HepG2 (cell line): ENCODE results near the gene ENTPD7. TPM values are rescaled to one million over a fixed set of nuclear protein-coding genes. Genes with fewer than 3 reads are reported as not detected.
A peak's percentile ranks its signal among the peaks of the same experiment; 100 is the strongest.

Source experiments
- ATAC-seq: fragments of 200-7000 bp; cut with Tn5 transposase; 3 replicates; pipeline ENCODE4 v1.9.1; 2020; ENCODE audit warnings: mild to moderate bottlenecking, moderate library complexity
- BruUV-seq: library from RNA; stranded (reverse); fragments of 400-500 nt; replicated peaks from 2 replicates; lab custom pipeline; 2021; lab: Mats Ljungman, UMichigan
- CTCF ChIA-PET: fragments of 300-600 bp; formaldehyde crosslinking; extraction: SDS; loops from one replicate; lab custom pipeline; 2021; ENCODE audit warnings: low total read pairs, inconsistent platforms, low intra/inter-chr PET ratio; lab: Yijun Ruan, JAX
- POLR2A ChIA-PET: fragments of 350-600 bp; sonication (Branson Sonifier 250); formaldehyde crosslinking; loops from one replicate; lab custom pipeline; 2020; ENCODE audit warnings: antibody characterized with exemption, inconsistent platforms; lab: Yijun Ruan, JAX
- DNase-seq: peaks from one replicate; pipeline ENCODE4 v3.0.0-alpha.2; 2015; ENCODE audit warnings: low spot score
- FAIRE-seq: peaks from 3 replicates; lab custom pipeline; 2011; peaks lifted over from hg19 to GRCh38; lab: Jason Lieb, UNC
- H2AFZ ChIP-seq: one replicate; pipeline ENCODE4 v1.6.1; 2011; ENCODE audit warnings: low read length, inconsistent platforms
- H3K27ac ChIP-seq: fragments of 300-600 bp; 3 replicates; pipeline ENCODE4 v1.8.0; 2011; ENCODE audit warnings: mixed run types, mild to moderate bottlenecking, mixed read lengths, low read length, inconsistent platforms; ENCODE audit not compliant: insufficient read depth; ENCODE audit errors: extremely low read length
- H3K27me3 ChIP-seq, 2 experiments: fragments of 200-600 bp in 1 of 2; 2 replicates in 1 of 2; 3 replicates in 1 of 2; pipeline versions ENCODE4 v1.6.0 to v1.8.0; 2011; ENCODE audit warnings: low read length in 2 of 2, mild to moderate bottlenecking in 2 of 2, moderate library complexity in 2 of 2, inconsistent platforms in 1 of 2; ENCODE audit not compliant: insufficient read depth in 2 of 2, control insufficient read depth in 1 of 2
- H3K36me3 ChIP-seq, 2 experiments: fragments of 200-600 bp in 1 of 2; replicated peaks in 1 of 2; 2 replicates in 1 of 2; 3 replicates in 1 of 2; pipeline versions ENCODE4 v1.5.1 to v1.8.0; 2011; ENCODE audit warnings: low read length in 2 of 2, inconsistent platforms in 1 of 2; ENCODE audit not compliant: insufficient read depth in 2 of 2, control insufficient read depth in 1 of 2
- H3K4me1 ChIP-seq: 2 replicates; pipeline ENCODE4 v1.5.1; 2012; ENCODE audit warnings: low read length, inconsistent platforms; ENCODE audit not compliant: insufficient read depth
- H3K4me2 ChIP-seq: 2 replicates; pipeline ENCODE4 v1.6.0; 2011; ENCODE audit warnings: low read depth, low read length, inconsistent platforms
- H3K4me3 ChIP-seq, 3 experiments: fragments of 200-600 bp in 1 of 3; sonication (generic), shearing (Covaris generic) in 1 of 3; replicated peaks in 1 of 3; 2 replicates each; pipeline ENCODE4 v1.5.1; 2011 to 2016; ENCODE audit warnings: low read length in 3 of 3, inconsistent platforms in 2 of 3, low read depth in 2 of 3, mild to moderate bottlenecking in 2 of 3, control low read depth in 1 of 3, mixed read lengths in 1 of 3; ENCODE audit not compliant: insufficient read depth in 1 of 3
- H3K79me2 ChIP-seq: one replicate; pipeline ENCODE4 v1.6.1; 2011; ENCODE audit warnings: low read length, inconsistent platforms; ENCODE audit not compliant: insufficient read depth
- H3K9ac ChIP-seq: 2 replicates; pipeline ENCODE4 v1.6.0; 2011; ENCODE audit warnings: mild to moderate bottlenecking, low read depth, low read length, inconsistent platforms; ENCODE audit not compliant: insufficient read depth
- H3K9me3 ChIP-seq: 2 replicates; pipeline ENCODE4 v1.5.1; 2012; ENCODE audit warnings: mild to moderate bottlenecking, low read length
- H4K20me1 ChIP-seq: 2 replicates; pipeline ENCODE4 v1.6.0; 2011; ENCODE audit warnings: inconsistent platforms, mild to moderate bottlenecking, low read length, moderate library complexity; ENCODE audit not compliant: insufficient read depth
- ATF5 ChIP-seq: sonication (generic); formaldehyde crosslinking; IDR thresholded peaks from 2 replicates; pipeline ENCODE4 v1.4.0; 2020; ENCODE audit warnings: mild to moderate bottlenecking, low read depth, missing genetic modification reagents
- ATF6 ChIP-seq: sonication (generic); formaldehyde crosslinking; conservative IDR thresholded peaks from 2 replicates; pipeline ENCODE4 v1.4.0; 2020; ENCODE audit warnings: missing genetic modification reagents
- CC2D1A ChIP-seq: sonication (generic); formaldehyde crosslinking; IDR thresholded peaks from 2 replicates; pipeline ENCODE4 v1.8.1; 2023; ENCODE audit warnings: mild to moderate bottlenecking, missing genetic modification reagents
- CCAR2 ChIP-seq: fragments of 200-400 bp; formaldehyde crosslinking; optimal IDR thresholded peaks from 2 replicates; pipeline ENCODE3; 2018; ENCODE audit warnings: low read depth, mild to moderate bottlenecking, low read length, moderate library complexity
- GLI4 ChIP-seq: sonication (generic); formaldehyde crosslinking; IDR thresholded peaks from 2 replicates; pipeline ENCODE4 v1.5.1; 2020; ENCODE audit warnings: missing genetic modification reagents, mild to moderate bottlenecking, moderate library complexity, borderline replicate concordance
- GZF1 ChIP-seq: sonication (generic); formaldehyde crosslinking; IDR thresholded peaks from 2 replicates; pipeline ENCODE4 v1.5.1; 2020; ENCODE audit warnings: mild to moderate bottlenecking, missing genetic modification reagents
- HBP1 ChIP-seq: IDR thresholded peaks from 2 replicates; pipeline ENCODE4 v1.6.1; 2016; ENCODE audit warnings: low read depth, control low read depth
- HINFP ChIP-seq: sonication (generic); formaldehyde crosslinking; IDR thresholded peaks from 2 replicates; pipeline ENCODE4 v1.4.0; 2020; ENCODE audit warnings: low read depth, mild to moderate bottlenecking, missing genetic modification reagents
- KAT2B ChIP-seq: fragments of 150-350 bp; IDR thresholded peaks from 2 replicates; pipeline ENCODE4 v1.6.1; 2014; ENCODE audit warnings: low read depth, low read length, borderline replicate concordance
- MED8 ChIP-seq: sonication (generic); formaldehyde crosslinking; IDR thresholded peaks from 2 replicates; pipeline ENCODE4 v1.8.1; 2023; ENCODE audit warnings: mild to moderate bottlenecking, missing genetic modification reagents; ENCODE audit not compliant: insufficient replicate concordance
- NCOA1 ChIP-seq: sonication (generic); formaldehyde crosslinking; IDR thresholded peaks from 2 replicates; pipeline ENCODE4 v1.9.0; 2021; ENCODE audit warnings: missing genetic modification reagents
- SALL2 ChIP-seq: sonication (generic); formaldehyde crosslinking; IDR thresholded peaks from 2 replicates; pipeline ENCODE4 v1.8.1; 2023; ENCODE audit warnings: mild to moderate bottlenecking, missing genetic modification reagents, inconsistent platforms
- SP1 ChIP-seq, 2 experiments: fragments of 450-650 bp in 1 of 2; sonication (generic) in 1 of 2; formaldehyde crosslinking in 1 of 2; IDR thresholded peaks; 2 replicates each; pipeline versions ENCODE4 v1.4.0 to v1.6.1; 2016 to 2020; ENCODE audit warnings: missing genetic modification reagents in 1 of 2
- TCF7L2 ChIP-seq: IDR thresholded peaks from 2 replicates; pipeline ENCODE4 v1.6.1; 2011; ENCODE audit warnings: mild to moderate bottlenecking, low read depth, low read length, moderate library complexity
- ZNF672 ChIP-seq: sonication (generic); formaldehyde crosslinking; IDR thresholded peaks from 2 replicates; pipeline ENCODE4 v1.8.1; 2022; ENCODE audit warnings: missing genetic modification reagents
- WGBS: methylation state at CpG from one replicate; pipeline ENCODE4 v1.1.6; 2017; ENCODE audit warnings: low lambda C conversion rate; 5-methylcytosine and 5-hydroxymethylcytosine counted together
- in situ Hi-C: cut with HindIII; loops from 2 replicates; pipeline ENCODE4 v1.10.0; 2017; ENCODE audit warnings: low pct_unique_long_range_greater_than_20kb; ENCODE audit not compliant: extremely low pct_ligation_motif_present
- intact Hi-C: fragments of 100-400 bp; cut with micrococcal nuclease; formaldehyde crosslinking; loops from one replicate; pipeline ENCODE4 v1.10.0; 2022; ENCODE audit not compliant: unreplicated experiment
- polyA plus RNA-seq, 8 experiments: library from polyadenylated mRNA; depleted of rRNA in 3 of 8; stranded (reverse) in 7 of 8; unstranded in 1 of 8; fragments of >200 nt; fragmentation: Illumina TruSeq in 4 of 8; extraction: Trizol in 4 of 8; gene quantifications; 2 replicates each; pipeline versions ENCODE4 v1.2.1 to v1.2.3, GENCODE V29; 2011 to 2016; ENCODE audit warnings: low read depth in 4 of 8, missing spikeins in 1 of 8, mixed read lengths in 1 of 8; ENCODE audit not compliant: insufficient read depth in 1 of 8
- total RNA-seq, 5 experiments: library from RNA; depleted of rRNA; stranded (reverse); fragments of >200 nt; fragmentation: Illumina TruSeq; extraction: Trizol; gene quantifications; 2 replicates each; pipeline ENCODE4 v1.2.3, GENCODE V29; 2016; ENCODE audit warnings: low read depth in 1 of 5
- TF ChIP-seq, protein P1 (sequence below), 2 experiments: sonication (generic) in 1 of 2; formaldehyde crosslinking in 1 of 2; IDR thresholded peaks; 2 replicates each; pipeline versions ENCODE4 v1.4.0 to v1.6.1; 2018 to 2020; ENCODE audit warnings: missing genetic modification reagents in 2 of 2, borderline replicate concordance in 1 of 2, low read depth in 1 of 2, mild to moderate bottlenecking in 1 of 2, missing biosample characterization in 1 of 2

ENTPD7 gene
- total and polyA plus RNA-seq, 2 of the 13 experiments (the other 11 are each of a cell fraction or from before 2014, with no cell fraction given), result 7.6 to 36.5 TPM

DNA sequence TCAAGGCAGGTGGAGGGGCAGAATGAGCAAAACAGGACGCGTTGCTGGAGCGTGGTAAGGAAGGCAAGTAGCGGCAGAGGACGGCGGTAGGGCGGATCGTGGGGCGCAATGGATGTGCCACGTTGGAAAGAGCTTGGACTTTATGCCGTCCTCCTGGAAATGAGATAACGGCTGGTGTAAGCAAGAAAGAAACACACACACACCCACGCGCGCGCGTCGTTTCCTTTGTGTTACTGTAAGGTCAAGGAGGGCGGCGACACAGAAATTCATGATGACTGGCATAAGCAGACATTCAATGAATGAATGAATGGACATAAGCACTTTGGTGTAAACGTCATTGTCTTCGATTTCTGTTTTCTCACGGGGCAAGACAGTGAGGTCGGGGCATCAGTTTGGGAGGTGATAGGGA lies 683 bp upstream of the ENTPD7 start:
- ChIA-PET POLR2A (interaction anchor here (1.3 to 3.5 kb wide), 10 partner anchors 8 to 228 kb away, joined by 4 to 63 read pairs (median 10); partner anchors contain the start of genes ABCC2, COX15, CUTC and GOT1), CTCF (no interaction called here)
- in situ Hi-C loops (no loop called here), intact Hi-C loops (loop anchor here (2.0 kb wide), 2 partner anchors 14 to 38 kb away; partner anchors contain the start of gene SLC25A28)
- peak; percentile 39 for DNase-seq
- no peaks in the 10 kb centered on the region; a peak in 1 of 5 replicates for H3K27me3 ChIP-seq
- FAIRE-seq, result no peak
- TSS peak; percentile 86 for BruUV-seq
- peak overlapping the region; percentile 92 for H3K4me2 ChIP-seq
- peaks cover 29% of the 10 kb centered on the region for H3K79me2 ChIP-seq
- no peaks in the 10 kb centered on the region for H3K9me3 ChIP-seq
- peaks cover 46% of the 10 kb centered on the region for H3K4me1 ChIP-seq
- H3K36me3 ChIP-seq, result peaks cover 0 to 1% of the 10 kb centered on the region in 2 experiments; a peak in 2 of 5 replicates
- 2% methylated on average over 24 of the region's 24 CpGs for WGBS
- peak overlapping the region; percentile 88 for H3K9ac ChIP-seq
- no peaks in the 10 kb centered on the region for H4K20me1 ChIP-seq
- peak overlapping the region; percentile 81 for H3K27ac ChIP-seq
- peak overlapping the region; percentile 93 to 95 (median 93) for H3K4me3 ChIP-seq
- peak overlapping the region; percentile 66 for H2AFZ ChIP-seq
- ATAC-seq, result peak; percentile 25
- TF ChIP-seq GLI4 (CRISPR knock-in tag) (0 out of 2 replicates have a peak, but pooled peaks have one; percentile 78), TCF7L2 (no peak), CCAR2 (no peak), ATF5 (no peak), MED8 (CRISPR knock-in tag) (no peak), HINFP (no peak), SP1 (IDR thresholded peaks at IDR 0.05) (no peak), SP1 (CRISPR knock-in tag; IDR thresholded peaks at IDR 0.05) (no peak), SALL2 (no peak), KAT2B (no peak), HBP1 (CRISPR knock-in tag) (0 out of 2 replicates have a peak, but pooled peaks have one; percentile 78), ATF6 (CRISPR knock-in tag) (no peak), CC2D1A (CRISPR knock-in tag) (no peak), ZNF672 (CRISPR knock-in tag) (no peak), GZF1 (CRISPR knock-in tag) (no peak), NCOA1 (CRISPR knock-in tag) (no peak)
- TF ChIP-seq, protein P1, sequence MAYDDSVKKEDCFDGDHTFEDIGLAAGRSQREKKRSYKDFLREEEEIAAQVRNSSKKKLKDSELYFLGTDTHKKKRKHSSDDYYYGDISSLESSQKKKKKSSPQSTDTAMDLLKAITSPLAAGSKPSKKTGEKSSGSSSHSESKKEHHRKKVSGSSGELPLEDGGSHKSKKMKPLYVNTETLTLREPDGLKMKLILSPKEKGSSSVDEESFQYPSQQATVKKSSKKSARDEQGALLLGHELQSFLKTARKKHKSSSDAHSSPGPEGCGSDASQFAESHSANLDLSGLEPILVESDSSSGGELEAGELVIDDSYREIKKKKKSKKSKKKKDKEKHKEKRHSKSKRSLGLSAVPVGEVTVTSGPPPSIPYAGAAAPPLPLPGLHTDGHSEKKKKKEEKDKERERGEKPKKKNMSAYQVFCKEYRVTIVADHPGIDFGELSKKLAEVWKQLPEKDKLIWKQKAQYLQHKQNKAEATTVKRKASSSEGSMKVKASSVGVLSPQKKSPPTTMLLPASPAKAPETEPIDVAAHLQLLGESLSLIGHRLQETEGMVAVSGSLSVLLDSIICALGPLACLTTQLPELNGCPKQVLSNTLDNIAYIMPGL (CRISPR knock-in tag; IDR thresholded peaks at IDR 0.05; ENCODE audit: borderline replicate concordance in 1 of 2, low read depth in 1 of 2), result peak in 1 of 2 experiments; percentile 31; a peak in 2 of 4 replicates
